Fibroblast of lung (primary cell): Measurements from ENCODE around the gene CFAP46.

Experiments
- EZH2 ChIP-seq: IDR thresholded peaks from 2 replicates; pipeline ENCODE4 v1.5.1; 2012; ENCODE audit warnings: low read length, control low read depth, mild to moderate bottlenecking; ENCODE audit errors: missing control alignments
- TF ChIP-seq, protein P1 (sequence below), 2 donors: IDR thresholded peaks in 1 of 2; conservative IDR thresholded peaks in 1 of 2; 1 replicate in 1 of 2; 2 replicates in 1 of 2; pipeline ENCODE4 v1.5.1; 2011 to 2012; ENCODE audit warnings: low read length in 2 of 2, control low read depth in 1 of 2, inconsistent platforms in 1 of 2, low read depth in 1 of 2, mild to moderate bottlenecking in 1 of 2

DNA sequence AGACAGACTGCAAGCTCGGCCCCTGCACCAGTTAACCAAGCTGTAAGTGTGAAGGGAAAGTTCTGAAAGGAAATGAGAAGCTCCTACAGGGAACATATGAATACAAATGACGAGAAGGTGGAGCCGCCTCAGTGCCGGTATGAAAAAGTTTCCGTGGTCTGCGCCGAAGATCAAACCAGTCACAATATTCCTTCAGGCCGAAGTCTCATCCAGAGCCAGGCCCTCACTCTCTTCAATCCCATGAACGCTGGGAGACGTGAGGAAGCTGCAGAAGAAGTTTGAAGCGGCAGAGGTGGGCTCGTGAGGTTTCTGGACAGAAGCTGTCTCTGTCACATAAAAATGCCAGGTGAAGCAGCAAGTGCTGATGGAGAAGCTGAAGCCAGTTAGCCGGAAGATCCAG, 71.9 kb downstream of the CFAP46 start:
- TF ChIP-seq, protein P1, sequence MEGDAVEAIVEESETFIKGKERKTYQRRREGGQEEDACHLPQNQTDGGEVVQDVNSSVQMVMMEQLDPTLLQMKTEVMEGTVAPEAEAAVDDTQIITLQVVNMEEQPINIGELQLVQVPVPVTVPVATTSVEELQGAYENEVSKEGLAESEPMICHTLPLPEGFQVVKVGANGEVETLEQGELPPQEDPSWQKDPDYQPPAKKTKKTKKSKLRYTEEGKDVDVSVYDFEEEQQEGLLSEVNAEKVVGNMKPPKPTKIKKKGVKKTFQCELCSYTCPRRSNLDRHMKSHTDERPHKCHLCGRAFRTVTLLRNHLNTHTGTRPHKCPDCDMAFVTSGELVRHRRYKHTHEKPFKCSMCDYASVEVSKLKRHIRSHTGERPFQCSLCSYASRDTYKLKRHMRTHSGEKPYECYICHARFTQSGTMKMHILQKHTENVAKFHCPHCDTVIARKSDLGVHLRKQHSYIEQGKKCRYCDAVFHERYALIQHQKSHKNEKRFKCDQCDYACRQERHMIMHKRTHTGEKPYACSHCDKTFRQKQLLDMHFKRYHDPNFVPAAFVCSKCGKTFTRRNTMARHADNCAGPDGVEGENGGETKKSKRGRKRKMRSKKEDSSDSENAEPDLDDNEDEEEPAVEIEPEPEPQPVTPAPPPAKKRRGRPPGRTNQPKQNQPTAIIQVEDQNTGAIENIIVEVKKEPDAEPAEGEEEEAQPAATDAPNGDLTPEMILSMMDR (conservative IDR thresholded peaks at IDR 0.05 in 1 of 2, IDR thresholded peaks at IDR 0.05 in 1 of 2; ENCODE audit: low read depth in 1 of 2, low read length in 2 of 2) = no peak
- no peak for TF ChIP-seq EZH2
